HL-60 (cell line): ENCODE data around the gene ADSS1.

Source experiments
- CTCF ChIP-seq: IDR thresholded peaks from one replicate; pipeline ENCODE4 v1.5.1; 2011; ENCODE audit warnings: low read length, control low read depth, inconsistent platforms; ENCODE audit not compliant: insufficient read depth
- GABPA ChIP-seq: IDR thresholded peaks from 2 replicates; pipeline ENCODE4 v1.6.1; 2012; ENCODE audit warnings: low read depth
- POLR2AphosphoS5 ChIP-seq: IDR thresholded peaks from 2 replicates; pipeline ENCODE4 v1.6.1; 2012; ENCODE audit warnings: low read depth
- REST ChIP-seq: IDR thresholded peaks from 2 replicates; pipeline ENCODE4 v1.6.1; 2012; ENCODE audit warnings: low read depth; ENCODE audit not compliant: insufficient replicate concordance
- SPI1 ChIP-seq: IDR thresholded peaks from 2 replicates; pipeline ENCODE4 v1.6.1; 2012; ENCODE audit warnings: low read depth, mild to moderate bottlenecking, borderline replicate concordance

- no peak for TF ChIP-seq CTCF
- TF ChIP-seq POLR2AphosphoS5 = no peak
- no peak for TF ChIP-seq REST
- TF ChIP-seq GABPA = no peak
- TF ChIP-seq SPI1 = no peak
These were observed 60.2 kb downstream of the ADSS1 start for GRCh38 chr14:104784218-104784568.
